HG02852 (cell line): ENCODE data around the gene HINFP.
"Not testable (repeated sequence)": the region's sequence is repeated elsewhere in the genome, so short reads cannot be mapped to it uniquely, and the experiment has no call there.

ENCODE experiments used
- ATAC-seq: cut with Tn5 transposase; IDR thresholded peaks from one replicate; pipeline ENCODE4 v1.9.1; 2021; ENCODE audit warnings: mild to moderate bottlenecking, moderate library complexity; ENCODE audit not compliant: unreplicated experiment

HINFP gene

DNA sequence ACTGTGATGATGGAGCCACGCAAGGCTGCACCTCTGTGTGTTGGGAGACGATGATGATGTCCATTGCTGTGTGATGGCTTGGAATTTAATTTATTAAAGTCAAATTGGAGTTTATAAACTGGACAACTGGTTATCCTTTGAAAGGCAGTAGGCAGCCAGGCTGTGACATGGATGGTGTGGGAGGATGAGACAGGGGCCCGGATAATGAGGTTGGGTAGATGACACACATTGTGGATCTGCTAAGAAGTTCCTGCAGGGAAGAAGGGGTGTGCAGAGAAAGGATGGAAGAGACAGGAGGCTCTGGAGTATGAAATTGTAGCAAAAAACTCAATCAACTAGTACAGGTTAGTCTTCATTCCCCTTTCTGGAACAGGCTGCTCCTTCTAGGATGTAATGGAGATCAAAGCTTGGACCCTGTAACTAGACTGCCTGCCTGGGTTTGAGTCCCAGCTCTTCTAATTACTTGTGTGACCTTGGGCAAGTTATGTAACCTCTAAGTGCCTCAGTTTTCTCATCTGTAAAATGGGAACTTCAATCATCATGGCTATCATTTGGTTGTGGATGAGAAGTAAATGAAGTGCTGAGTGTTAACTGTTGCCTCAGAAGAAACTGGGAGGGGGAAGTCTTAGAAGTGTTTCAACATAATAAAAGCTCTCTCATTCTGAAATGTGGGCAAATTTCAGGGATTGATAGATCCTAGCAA is 4.2 kb upstream of the HINFP start:
- ATAC-seq: no peak

DNA sequence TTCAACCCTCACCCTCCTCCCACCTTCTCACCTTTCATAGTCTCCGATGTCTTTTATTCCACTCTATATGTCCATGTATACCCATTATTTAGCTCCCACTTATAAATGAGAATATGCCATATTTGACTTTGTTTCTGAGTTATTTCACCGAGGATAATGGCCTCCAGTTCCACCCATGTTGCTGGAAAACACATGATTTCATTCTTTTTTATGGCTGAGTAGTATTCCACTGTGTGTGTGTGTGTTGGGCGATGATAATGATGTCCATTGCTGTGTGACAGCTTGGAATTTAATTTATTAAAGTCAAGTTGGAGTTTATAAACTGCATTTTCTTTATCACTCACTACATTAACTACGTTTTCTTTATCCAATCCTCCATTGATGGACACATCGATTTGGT is 3.2 kb upstream of the HINFP start:
- ATAC-seq: no peak

DNA sequence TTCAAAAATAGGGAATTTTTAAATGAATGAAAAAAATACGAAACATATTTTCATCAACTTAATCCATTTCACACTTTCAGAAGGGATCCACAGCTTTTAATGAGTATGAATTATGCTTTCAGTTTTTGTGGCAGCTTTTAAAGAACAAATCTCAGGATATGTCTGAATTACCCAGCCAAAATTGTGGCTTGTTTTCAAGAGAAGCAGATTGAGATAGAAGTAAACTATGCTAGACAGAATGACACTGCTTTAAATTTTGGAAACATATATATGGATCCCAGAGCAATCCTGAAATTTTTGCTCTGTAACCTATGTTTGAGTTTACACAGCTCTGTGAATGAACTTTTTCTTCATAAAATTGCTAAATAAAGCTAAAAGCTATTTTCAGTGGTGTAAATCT is 2.4 kb upstream of the HINFP start:
- no peak for ATAC-seq

DNA sequence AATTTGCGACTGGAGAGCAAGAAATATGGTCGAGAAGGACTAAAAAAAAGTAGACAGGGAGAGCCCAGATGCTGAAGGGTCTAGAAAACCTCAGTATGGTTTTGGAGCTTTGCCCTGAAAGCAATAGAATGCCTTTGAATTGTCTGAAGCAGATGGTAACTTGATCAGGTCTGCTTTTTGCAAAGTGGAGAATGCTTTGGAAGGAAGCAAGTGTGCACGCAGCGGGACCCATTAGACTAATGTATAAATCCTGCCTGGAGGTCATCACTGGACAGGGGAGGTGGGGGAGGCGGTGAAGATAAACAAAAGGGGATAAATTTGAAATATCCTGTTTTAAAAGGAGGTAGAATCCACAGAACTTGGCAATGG is 757 bp upstream of the HINFP start:
- ATAC-seq: no peak

DNA sequence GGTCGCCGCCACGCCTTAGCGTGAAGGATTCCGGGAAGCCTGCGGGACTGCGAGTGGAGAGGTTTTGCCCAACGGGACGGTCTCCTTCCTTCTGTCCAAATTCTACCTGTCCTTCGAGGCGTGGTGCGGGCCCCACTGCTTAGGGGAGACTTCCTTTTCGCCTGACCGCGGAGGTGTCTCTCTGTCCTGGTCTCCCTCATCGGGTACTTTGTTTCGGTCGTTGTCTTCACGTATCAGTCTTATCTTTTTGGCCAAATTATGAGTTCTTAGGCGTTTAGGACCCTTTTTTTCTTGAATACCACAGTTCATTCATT is 388 bp downstream of the HINFP start:
- no peak for ATAC-seq

DNA sequence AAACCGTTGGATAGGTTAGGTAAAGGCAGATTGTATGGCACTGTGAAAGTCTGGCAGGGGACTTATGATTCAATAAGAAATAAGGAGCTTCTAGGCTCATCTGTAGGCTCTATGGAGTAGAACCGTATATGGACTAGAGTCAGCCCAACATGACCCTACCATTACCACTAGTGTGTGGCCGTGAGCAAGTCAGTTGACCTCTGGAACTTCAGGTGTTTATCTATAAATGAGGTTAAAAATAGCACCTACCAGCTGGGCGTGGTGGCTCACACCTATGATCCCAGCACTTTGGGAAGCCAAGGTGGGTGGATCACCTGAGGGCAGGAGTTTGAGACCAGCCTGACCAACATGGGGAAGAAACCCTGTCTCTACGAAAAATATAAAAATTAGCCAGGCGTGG is 4.4 kb downstream of the HINFP start:
- no peak for ATAC-seq

DNA sequence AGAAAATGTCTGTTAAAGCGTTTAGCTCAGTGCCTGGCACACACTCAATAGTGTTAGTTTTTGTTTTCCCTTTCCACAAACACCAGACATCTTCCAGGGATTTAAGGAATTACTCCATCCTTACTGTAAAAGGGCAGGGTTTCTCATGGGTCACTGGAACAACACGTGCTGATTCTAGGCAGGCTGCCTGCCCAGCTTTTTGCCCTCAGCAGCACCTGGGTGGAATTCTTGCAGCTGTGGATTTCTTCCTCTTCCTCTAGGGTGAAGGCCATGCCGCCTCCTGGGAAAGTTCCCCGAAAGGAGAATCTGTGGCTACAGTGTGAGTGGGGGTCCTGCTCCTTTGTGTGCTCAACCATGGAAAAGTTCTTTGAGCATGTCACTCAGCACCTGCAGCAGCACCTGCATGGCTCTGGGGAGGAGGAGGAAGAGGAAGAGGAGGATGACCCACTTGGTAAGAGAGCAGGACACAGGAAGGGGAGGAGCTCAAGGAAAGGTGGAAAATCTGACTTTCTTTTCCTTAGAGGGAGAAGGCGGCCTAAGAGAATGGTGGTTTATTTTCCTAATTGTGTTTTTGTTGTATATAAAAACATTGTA is 5.4 kb downstream of the HINFP start:
- no peak for ATAC-seq

DNA sequence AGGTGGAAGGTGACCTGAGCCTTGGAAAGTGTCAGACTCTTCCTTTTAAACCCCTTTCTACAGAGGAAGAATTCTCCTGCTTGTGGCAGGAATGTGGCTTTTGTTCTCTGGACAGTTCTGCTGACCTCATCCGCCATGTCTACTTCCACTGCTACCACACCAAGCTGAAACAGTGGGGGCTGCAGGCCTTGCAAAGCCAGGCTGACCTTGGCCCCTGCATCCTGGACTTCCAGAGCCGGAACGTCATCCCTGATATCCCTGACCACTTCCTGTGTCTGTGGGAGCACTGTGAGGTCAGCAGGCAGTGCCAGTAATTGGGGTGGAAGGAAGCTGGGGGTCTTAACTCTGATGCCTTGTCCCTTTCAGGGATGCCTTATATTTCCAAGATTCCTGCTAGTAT is 9.3 kb downstream of the HINFP start:
- ATAC-seq: no peak

DNA sequence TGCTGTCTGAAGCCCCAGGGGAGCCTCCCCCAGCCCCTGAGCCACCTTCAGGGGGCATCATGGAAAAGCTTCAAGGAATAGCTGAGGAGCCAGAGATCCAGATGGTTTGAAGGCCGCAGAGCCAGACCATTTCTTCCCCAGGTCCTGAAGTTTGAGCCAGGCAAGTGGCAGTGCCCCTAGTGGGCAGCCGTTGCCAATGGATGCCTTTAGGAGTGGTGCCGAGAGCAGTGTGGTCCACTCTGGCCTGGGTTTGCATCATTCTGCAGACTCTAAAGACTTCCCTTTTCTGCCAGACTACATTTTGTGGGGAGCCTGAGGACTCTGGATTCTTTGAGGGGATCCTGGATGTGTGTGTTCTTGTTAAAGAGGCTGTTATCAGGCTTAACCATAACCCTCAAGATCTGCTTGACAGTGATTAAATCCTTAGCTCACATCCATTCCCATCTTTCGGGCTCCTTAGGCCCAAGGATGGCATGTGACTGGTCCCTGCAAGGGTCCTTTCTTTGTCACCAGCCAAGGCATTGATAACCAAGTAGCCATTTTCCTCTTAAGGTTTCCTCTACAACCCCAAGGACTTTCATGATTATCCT is 13.1 kb downstream of the HINFP start:
- no peak for ATAC-seq

DNA sequence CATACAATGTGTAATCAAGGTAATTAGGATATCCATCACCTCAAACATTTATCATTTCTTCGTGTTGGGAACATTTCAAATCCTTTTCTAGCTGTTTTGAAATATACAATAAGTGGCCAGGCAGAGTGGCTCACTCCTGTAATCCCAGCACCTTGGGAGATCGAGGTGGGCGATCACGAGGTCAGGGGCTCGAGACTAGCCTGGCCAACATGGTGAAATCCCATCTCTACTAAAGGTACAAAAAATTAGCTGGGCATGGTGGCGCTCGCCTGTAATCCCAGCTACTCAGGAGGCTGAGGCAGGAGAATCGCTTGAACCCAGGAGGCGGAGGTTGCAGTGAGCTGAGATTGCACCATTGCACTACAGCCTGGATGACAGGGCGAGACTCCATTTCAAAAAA is 17.9 kb downstream of the HINFP start:
- ATAC-seq: not testable (repeated sequence)

DNA sequence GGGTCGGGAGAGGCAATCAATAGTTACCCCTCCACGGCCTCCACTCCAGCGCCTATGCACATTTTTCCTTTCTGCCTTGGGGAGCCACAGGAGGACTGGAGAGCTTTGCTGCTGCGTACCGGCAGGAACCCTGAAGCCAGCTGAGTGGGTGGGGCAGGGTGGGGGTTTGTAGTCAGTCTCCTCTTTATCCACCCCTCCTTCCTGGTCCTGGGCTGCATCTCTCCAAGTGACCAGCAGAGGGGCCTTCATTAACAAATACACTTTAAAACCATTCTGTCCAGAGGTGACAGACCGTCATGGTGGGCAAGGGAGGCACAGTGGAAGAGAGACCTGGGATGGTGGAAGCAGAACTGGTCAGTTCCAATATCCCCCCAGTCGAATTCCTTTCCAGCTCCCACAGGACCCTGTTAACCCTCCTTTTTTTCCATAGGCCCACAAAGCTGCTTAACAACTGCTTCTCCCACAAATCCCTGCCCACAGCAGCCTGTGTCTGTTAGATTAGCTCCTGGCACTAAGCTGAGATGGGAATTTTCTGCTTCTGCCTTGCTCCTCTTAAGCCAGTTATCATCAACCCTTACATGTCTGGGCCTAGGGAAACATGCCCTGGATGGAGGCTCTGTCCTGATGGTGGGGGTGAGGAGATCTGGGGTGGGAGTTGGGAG is 23.6 kb downstream of the HINFP start:
- ATAC-seq: no peak

DNA sequence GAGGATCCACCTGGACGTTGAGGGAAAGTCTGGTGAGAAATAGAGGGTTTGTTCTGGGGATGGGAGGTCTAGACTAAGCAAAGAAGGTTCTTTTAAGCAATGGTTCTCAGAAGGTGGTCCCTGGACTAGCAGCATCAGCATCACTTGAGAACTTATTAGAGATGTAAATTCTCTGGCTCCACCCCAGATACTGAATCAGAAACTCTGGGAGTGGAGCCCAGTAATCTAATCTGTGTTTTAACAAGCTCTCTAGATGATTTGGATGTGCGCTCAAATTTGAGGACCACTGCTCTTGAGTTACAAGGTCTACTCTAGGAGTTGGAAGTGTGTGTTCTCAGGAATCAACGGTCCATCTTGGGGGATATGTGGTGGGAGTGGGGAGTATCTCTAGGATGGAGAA is 24.2 kb downstream of the HINFP start:
- no peak for ATAC-seq

DNA sequence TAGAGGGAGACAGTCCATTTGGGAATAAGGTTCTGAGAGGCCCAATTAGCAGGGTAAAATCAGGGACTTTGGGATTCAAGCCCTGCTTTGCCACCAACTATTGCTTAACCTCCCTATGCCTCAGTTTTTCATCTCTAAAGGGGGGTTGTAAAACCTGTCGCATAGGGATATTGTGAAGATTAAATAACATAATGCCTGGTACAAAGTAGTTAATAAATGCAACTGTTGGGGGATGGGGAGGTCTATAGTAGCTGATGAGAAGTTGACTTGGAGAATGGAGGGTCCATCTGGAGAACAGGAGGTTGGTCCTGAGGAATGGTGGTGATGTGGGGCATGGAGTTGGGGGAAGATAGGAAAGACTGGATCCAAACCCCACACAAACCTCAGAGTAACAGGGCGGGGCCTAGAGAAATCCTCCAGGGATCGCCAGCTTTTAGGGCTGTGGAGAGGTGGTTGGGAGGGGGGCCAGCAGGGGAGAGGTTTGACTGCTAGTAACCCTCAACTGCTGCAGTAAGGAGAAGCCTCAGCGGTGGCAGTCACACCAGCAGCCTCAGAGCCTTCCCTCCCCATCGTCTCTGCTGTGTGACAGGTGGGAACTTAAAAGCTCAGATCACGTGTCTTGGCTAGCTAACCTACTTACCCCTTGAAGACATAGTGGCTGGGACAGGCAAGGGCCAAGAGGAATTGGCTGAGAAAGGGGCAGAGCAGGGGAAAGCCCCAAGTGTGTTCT is 26.4 kb downstream of the HINFP start:
- ATAC-seq: no peak

DNA sequence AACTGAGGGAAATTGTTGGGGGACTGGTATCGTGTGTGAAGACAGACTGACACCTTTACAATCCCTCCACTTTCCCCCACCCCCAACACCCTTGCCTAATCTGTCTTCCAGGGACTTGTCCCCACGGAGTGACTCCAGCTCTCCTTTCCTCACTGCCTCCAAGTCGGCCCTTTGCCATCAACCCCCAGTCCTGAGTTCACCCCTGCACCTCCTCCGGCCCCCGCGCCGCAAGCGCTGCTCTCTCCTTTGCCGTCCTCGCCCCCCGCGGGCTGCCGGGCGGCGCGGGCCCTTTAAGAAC is 27.3 kb downstream of the HINFP start:
- no peak for ATAC-seq

DNA sequence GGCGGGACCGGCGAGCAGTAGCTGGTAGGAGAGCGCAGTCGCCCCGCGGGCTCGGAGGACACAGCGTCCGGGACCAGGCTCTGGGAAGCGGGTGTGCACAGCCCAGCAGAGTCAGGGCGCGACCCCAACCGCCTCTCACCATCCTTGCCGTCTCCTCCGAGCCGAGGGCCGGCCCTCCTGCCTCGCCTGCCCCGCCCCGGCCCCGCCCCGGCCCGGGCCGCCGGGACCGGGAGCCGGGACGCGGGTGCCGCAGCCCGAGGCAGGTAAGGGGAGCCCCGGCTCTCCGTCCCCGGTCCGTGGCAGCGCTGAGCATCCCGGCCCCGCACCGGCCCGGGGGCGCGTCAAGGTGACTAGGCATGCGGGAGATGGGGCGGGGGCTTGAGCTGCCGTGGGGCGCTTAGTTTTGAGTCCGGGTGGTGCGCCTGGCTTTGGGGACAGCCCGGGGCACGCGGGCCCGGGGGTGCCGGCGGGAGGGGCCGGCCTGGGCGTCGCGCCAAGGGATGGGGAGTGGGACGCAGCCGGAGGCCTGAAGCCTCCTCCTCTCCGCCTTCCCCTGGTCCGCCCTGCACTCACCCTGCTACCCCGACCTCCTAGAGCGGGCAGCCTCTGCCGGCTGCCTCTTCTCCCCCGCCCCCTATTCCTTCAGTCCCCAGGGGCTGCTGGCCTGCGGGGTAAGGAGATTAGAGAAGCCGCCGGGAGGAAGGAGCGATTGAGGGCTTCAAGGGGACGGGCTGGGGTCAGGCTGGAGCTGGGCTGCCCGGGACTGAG is 27.8 kb downstream of the HINFP start, which contains the start of gene ABCG4:
TSS of gene ABCG4 (plus strand) at position 35 of the 768 bp plus-strand sequence. CDS start 914 bp downstream, outside the sequence.
- no peak for ATAC-seq

DNA sequence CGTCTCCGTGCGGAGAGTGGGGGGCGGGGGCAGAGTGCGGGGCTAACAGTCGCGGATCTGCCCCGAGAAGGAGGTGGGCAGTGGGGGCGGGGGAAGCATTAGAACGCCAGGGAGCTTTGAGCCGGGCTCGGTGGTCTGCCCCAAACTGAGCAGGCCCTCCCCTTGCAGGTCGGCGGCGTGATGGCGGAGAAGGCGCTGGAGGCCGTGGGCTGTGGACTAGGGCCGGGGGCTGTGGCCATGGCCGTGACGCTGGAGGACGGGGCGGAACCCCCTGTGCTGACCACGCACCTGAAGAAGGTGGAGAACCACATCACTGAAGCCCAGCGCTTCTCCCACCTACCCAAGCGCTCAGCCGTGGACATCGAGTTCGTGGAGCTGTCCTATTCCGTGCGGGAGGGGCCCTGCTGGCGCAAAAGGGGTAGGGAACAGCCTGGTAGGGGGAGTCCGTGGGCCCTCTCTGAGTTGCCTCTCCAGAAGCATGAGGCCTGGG is 28.5 kb downstream of the HINFP start:
- no peak for ATAC-seq

DNA sequence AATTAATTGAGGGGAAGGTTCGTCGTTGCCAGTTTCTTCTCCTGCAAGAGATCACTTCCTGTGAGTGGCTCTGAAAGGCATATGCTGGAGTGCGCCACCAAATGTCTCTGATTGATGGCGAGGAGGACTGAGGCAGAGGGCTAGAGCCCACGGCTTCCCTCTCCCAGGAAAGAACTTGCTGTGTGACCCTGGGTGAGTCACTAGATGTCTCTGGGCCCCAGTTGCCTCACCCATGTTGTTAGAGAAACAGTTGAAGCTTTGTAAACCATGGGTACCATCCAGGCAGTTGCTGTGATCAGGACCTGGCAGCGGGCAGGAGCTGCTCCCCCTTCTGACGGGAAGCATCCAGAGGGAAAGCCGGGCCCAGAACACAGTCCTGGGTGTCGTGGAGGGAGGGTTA is 30.7 kb downstream of the HINFP start:
- ATAC-seq: no peak

DNA sequence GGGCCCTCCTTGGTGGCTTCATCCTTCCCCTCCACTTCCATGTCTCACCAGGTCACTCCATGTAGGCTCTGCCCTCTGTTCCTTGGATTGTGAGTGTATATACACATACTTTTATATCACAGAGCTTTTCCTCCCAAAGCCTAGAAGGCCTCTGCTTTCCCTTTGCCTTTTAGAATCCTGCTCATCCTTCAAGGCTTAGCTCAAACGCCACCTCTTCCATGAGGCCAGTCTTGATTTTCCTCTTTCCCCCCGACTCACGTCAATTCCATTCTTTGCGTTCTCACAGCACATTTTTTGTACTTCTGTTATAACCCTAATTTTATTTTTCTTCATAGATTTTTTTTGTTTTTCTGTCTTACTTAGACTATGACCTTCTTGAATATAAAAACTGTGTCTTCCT is 31.2 kb downstream of the HINFP start:
- no peak for ATAC-seq

DNA sequence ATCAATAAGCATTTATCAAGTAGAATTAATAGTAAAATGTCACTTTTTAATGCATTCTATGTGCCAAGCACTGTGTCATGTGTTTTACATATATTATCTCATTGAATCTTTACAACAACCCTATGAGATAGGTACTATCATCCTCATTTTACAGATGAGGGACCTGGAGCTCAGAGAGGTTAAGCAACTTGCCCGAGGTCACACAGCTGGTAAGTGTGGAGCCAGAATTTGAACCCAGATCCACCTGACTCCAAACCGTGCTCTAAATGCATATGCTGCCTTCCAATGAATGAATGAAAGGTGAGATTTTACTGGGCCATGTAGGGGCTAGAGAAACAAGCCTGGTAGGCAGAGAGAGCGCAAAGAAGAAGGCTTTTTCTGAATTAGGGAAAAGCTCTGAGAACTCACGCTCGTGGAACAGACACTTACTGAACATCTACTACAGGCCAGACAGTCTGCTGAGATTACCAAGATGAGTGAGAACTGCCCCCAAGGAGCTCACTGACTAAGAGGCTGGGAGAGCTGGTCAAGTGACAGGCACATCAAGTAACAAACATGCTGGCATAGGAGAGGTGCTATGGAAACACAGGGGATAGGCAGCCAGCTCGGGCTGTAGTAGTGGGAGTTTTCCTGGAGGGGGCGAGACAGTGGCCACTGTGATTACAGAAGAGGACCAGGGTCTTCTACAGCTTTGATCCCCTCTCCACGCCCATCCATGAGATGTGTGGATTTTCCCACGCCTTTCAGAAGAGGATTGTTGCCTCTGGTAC is 31.9 kb downstream of the HINFP start:
- ATAC-seq: no peak

DNA sequence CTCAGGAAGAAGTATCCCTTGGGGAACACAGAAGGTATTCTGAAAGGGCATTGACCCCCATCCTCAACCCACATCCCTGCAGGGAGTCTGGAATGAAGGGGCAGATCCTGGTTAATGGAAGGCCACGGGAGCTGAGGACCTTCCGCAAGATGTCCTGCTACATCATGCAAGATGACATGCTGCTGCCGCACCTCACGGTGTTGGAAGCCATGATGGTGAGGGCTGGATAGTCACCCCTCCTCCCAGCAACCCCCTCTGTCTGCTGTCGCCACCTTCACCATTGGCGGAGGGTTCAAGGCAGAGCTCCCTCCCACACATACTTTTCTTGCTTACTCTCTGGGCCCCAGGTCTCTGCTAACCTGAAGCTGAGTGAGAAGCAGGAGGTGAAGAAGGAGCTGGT is 32.8 kb downstream of the HINFP start:
- ATAC-seq: no peak
